BJ (cell line): Measurements from ENCODE around the gene CCDC33. TPM values are rescaled to one million over a fixed set of nuclear protein-coding genes. Genes with fewer than 3 reads are reported as not detected.

Source experiments
- CTCF ChIA-PET: fragments of 350-600 bp; formaldehyde crosslinking; extraction: SDS; loops from one replicate; lab custom pipeline; 2021; ENCODE audit warnings: antibody characterized with exemption, inconsistent platforms; lab: Yijun Ruan, JAX
- POLR2A ChIA-PET: fragments of 300-600 bp; sonication (Branson Sonifier 250); formaldehyde crosslinking; extraction: SDS; loops from one replicate; lab custom pipeline; 2021; ENCODE audit warnings: antibody characterized with exemption; lab: Charles Lee
- DNase-seq: peaks from one replicate; pipeline ENCODE4 v3.0.0-alpha.2; 2011; ENCODE audit warnings: low read depth
- H3K27me3 ChIP-seq: 2 replicates; pipeline ENCODE4 v1.6.0; 2011; ENCODE audit warnings: low read length; ENCODE audit not compliant: control insufficient read depth, insufficient read depth
- H3K36me3 ChIP-seq: 2 replicates; pipeline ENCODE4 v1.5.1; 2011; ENCODE audit warnings: low read length; ENCODE audit not compliant: control insufficient read depth, insufficient read depth
- H3K4me3 ChIP-seq: 2 replicates; pipeline ENCODE4 v1.5.1; 2011; ENCODE audit warnings: low read depth, mild to moderate bottlenecking, control low read depth, low read length
- polyA plus RNA-seq: library from polyadenylated mRNA; depleted of rRNA; stranded (reverse); fragments of >200 nt; gene quantifications from 2 replicates; pipeline ENCODE4 v1.2.3, GENCODE V29; 2011
- TF ChIP-seq, protein P1 (sequence below): IDR thresholded peaks from 2 replicates; pipeline ENCODE4 v1.5.1; 2011; ENCODE audit warnings: low read depth, mild to moderate bottlenecking, control low read depth, inconsistent platforms, low read length, moderate library complexity; ENCODE audit not compliant: insufficient read depth

Gene CCDC33
- polyA plus RNA-seq, 1 experiment: 0.26 TPM

DNA sequence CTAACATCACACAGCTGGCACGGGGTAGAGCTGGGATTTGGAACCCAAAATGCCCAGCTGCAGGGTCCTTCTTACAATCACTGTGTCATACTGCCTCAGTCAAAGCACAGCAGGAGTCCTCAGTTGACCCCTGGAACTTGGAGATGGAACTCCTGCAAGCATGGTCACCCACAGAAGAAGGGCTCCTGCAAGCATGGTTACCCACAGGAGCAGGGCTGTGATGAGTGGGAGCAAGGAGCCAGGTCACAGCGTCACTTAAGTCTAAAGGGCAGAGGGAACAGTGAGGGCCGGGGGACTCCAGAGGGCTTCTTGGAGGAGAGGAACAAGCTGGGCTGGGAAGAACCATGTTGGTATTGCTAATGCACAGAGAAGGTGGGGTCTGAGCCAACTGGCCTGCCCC lies 24.9 kb downstream of the CCDC33 start:
- no peaks in the 10 kb centered on the region for H3K36me3 ChIP-seq
- CTCF ChIA-PET: no interaction called here
- peaks cover 29% of the 10 kb centered on the region for H3K27me3 ChIP-seq
- POLR2A ChIA-PET: no interaction called here
- TF ChIP-seq, protein P1, sequence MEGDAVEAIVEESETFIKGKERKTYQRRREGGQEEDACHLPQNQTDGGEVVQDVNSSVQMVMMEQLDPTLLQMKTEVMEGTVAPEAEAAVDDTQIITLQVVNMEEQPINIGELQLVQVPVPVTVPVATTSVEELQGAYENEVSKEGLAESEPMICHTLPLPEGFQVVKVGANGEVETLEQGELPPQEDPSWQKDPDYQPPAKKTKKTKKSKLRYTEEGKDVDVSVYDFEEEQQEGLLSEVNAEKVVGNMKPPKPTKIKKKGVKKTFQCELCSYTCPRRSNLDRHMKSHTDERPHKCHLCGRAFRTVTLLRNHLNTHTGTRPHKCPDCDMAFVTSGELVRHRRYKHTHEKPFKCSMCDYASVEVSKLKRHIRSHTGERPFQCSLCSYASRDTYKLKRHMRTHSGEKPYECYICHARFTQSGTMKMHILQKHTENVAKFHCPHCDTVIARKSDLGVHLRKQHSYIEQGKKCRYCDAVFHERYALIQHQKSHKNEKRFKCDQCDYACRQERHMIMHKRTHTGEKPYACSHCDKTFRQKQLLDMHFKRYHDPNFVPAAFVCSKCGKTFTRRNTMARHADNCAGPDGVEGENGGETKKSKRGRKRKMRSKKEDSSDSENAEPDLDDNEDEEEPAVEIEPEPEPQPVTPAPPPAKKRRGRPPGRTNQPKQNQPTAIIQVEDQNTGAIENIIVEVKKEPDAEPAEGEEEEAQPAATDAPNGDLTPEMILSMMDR: no peak
- H3K4me3 ChIP-seq: no peak overlapping the region
- no peak for DNase-seq

DNA sequence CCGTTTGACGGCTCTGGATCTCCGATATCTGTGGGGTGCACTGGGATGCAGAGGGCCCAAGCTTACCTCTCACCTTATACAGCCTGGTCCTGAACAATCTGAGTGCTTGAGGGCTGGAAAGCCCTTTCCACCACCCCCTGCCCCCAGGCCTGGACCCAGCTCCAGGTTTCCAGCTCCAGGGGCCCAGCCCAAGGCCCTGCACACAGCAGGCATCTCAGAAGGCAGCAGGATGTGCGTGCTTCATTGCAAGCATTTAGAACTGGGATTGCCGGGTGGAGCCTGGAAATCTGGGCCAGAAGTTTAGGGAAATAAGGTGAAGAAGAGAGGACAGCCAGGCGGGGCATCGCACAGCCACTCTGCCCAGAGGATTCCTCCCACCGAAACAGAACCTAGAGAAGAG lies 25.6 kb downstream of the CCDC33 start:
- no peak for DNase-seq
- CTCF ChIA-PET: interaction anchor here (0.6 kb wide), 1 partner anchor 50 kb away, joined by 3 read pairs; no protein-coding TSS in a partner anchor
- peaks cover 27% of the 10 kb centered on the region for H3K27me3 ChIP-seq
- POLR2A ChIA-PET: no interaction called here
- no peaks in the 10 kb centered on the region for H3K36me3 ChIP-seq
- H3K4me3 ChIP-seq: no peak overlapping the region
- TF ChIP-seq, protein P1: no peak

DNA sequence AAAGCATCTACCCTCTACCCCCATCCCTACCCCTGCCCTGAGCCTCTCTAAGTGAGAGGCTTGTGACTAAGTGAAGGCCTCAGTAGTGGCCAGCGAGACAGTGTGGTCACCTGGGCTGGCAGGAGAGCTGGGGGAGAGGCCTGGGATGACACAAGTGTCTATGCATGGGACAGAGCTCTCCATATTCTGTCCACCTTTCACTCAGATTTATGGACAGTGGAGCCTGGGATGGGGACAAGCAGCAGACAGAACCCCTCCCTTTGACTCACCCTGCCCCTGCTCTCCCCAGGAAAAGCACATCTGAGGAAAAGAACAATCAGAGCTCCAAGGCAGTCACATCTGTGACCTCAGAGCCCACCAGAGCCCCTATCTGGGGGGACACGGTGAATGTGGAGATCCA lies 26.0 kb downstream of the CCDC33 start:
- H3K36me3 ChIP-seq: no peaks in the 10 kb centered on the region
- ChIA-PET POLR2A (no interaction called here), CTCF (interaction anchor here (0.5 to 0.6 kb wide), 2 partner anchors 50 to 860 kb away, joined by 3 read pairs; no protein-coding TSS in a partner anchor)
- peaks cover 23% of the 10 kb centered on the region for H3K27me3 ChIP-seq
- no peak for DNase-seq
- TF ChIP-seq, protein P1: no peak
- no peak overlapping the region for H3K4me3 ChIP-seq

DNA sequence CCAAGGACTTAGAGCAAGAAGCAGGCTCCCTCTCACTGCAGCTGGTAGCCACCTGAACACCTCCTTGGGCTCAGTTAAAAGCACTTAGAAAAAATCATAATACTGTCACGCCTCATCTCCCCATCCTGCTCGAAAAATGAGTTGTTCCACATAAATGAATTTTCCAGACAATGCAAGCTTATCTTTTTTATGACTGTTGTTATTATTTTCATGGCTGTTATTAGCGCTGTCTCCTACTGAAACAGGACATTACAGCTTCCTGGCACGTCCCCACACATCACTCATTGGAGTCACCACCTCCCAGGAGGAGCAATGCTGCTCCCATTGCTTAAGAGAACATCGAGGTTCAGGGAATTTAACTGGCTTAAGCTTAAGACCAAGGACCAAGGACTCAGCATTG lies 26.5 kb downstream of the CCDC33 start:
- ChIA-PET POLR2A (no interaction called here), CTCF (interaction anchor here (0.5 to 1.0 kb wide), 2 partner anchors 34 to 861 kb away, joined by 3 read pairs; no protein-coding TSS in a partner anchor)
- no peak overlapping the region for H3K4me3 ChIP-seq
- no peak for DNase-seq
- TF ChIP-seq, protein P1: no peak
- H3K27me3 ChIP-seq: peaks cover 21% of the 10 kb centered on the region
- no peaks in the 10 kb centered on the region for H3K36me3 ChIP-seq

DNA sequence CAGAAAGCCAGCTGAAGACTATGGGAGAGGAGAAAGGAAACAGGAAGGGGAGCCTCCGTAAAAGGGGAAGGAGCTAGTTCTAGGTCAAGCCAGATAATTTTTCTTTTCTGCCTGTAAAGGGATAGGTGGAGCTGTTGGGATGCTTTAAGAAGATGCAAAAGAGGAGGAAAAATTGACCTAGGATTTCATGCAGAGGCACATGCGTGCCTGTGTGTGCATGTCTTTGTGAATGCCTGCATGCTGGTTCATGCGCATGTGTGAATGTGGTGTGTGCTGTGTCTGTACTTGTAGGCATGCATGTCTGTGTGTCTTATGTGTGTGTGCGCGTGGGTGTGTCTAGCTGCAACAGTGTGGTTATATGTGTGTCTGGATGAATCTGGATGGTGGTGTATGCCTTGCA lies 27.3 kb downstream of the CCDC33 start:
- peaks cover 21% of the 10 kb centered on the region for H3K27me3 ChIP-seq

More for the DNA sequence above, 27.3 kb downstream of the CCDC33 start:
- TF ChIP-seq, protein P1: no peak
- CTCF ChIA-PET: interaction anchor here (1.0 to 1.5 kb wide), 2 partner anchors 33 to 48 kb away, joined by 3 to 4 read pairs; no protein-coding TSS in a partner anchor
- POLR2A ChIA-PET: no interaction called here
- H3K4me3 ChIP-seq: no peak overlapping the region
- no peaks in the 10 kb centered on the region for H3K36me3 ChIP-seq
- DNase-seq: no peak
